NCI-H2227 (cell line): ENCODE measurements around the gene CADPS.

Experiments used
- DNase-seq: peaks from one replicate; lab custom pipeline; 2025; ENCODE audit not compliant: unreplicated experiment; lab: John Stamatoyannopoulos, UW

CADPS gene

GRCh38 chr3:62529230-62529629 lies 346.0 kb downstream of the CADPS start:
- DNase-seq = no peak

DNA sequence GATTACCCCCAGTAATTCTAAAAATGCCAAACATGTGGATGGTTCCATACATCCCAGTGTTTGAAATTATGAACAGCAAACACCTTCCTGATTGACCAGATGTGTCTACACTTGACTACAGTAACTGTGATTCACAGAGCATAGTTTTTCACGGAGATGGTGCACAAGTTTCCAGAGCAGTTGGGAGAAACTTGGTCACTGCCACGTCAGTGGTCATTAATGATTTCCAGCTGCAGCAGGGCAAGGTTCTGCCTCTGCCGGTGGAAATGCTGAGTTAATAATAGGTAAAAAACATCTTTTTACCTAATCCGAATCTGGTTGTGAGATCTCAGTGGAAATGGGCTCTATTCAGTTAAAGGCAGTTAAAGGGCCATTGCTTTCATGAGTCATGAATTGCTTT lies 347.7 kb downstream of the CADPS start:
- no peak for DNase-seq

DNA sequence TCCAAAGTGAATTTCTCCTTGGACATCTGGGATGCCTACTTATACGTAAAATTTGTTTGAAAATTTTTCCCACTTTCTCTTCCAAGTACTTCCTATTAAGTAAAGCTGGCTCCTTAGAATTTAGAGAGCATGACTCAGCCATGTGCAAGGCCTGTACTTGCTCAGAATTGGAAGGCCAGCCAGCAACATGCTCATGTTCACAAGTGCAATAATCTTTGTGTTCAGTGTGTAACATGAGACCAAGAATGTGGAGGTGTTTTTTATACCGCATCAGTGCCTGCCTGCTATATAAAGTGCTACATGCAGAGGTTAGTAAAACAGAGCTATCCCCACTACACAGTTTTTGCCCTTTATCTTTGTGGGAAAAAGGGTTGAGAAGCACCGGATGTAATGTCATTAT lies 349.9 kb downstream of the CADPS start:
- no peak for DNase-seq

- DNase-seq = no peak
Measured at GRCh38 chr3:62523672-62524071, 351.5 kb downstream of the CADPS start.

- DNase-seq = no peak
Measured at GRCh38 chr3:62521464-62522105, 353.6 kb downstream of the CADPS start.

DNA sequence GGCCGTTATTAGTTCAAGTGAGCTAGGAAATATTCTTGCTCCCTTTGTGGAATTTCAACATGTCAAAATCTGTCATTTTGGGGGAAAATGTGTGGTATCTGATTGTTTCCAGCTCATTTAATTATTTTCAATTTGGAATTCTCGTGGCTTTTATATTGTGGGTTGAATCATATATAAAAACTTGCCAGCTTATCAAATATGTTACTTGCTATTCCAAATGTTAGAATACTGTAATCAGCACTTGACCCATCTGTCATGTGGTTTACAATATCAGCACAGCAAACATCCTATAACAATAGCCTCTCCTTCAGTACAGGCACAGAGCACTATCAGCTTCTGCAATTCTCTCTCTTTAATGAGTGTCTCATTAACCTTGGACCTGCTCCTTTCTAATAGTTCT lies 371.7 kb downstream of the CADPS start:
- no peak for DNase-seq

- no peak for DNase-seq
Measured at GRCh38 chr3:62502315-62503300, 372.6 kb downstream of the CADPS start.

DNA sequence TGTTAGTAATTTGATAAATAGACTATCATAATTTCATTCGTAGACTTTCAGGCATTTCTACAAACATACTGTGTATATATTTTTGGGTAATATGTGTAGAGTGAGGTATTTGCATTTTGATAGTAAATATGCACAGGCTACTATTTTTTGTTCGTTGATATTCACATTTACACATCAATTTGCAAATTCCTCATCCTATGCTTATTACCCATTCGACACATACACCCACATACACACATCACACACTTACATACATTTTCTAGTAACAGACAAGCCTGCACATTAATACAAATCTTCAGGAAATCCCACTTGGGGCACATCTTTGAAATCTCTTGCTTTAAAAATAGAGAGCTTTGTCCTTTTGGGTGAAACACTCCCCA lies 373.9 kb downstream of the CADPS start:
- DNase-seq = no peak

DNA sequence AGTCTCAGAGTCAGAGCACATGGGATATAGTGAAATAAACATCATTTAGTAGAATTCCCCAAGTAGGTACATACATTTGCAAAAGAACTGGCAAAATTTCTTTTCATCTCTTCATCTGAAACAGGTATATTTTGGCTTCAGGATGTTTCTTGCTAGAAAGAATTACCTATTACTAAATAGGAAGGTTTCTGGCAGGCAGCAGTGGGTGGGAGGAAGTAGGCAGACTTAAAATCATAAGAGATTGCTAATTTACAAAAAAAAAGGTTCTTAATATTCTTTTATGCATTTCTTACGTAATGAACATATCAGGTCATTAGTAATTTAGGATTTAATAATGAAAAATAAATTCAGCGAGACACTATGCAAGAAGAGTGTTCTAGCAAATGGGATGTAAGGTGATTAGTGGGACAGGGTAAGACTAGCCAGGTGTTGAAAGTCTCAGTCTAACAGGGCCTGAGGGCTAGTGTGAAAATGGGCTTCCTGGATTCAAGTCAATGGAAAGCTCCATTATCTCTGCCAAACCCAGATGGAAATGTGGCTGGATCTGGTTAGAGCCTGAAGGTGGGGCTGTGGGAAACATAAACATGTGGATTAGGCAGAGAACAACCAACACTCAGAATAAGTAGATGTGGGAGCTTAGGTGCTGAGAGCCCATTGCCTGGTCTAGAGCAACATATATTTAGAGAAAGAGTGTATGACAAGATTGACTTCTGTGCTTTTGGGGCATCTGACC lies 374.5 kb downstream of the CADPS start:
- no peak for DNase-seq

DNA sequence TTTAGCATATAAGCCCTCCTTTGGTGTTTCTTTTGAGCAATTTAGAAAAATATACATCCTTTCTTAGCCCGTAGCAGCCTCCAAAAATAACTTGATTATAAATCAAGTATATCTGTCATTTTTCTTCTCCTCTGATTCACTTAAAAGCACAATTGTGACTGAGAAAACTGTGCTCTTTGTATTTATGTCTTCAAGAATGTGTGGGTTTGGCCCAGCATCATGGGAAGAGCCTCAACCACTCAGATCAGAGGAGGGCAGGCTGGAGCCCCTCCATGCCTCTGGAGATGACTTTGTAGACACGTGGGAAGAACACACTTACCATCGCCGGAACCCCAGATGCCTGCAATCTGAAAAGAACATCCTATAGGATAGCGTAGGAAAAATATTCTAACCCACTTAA lies 378.1 kb downstream of the CADPS start:
- no peak for DNase-seq

GRCh38 chr3:62496503-62496902 lies 378.7 kb downstream of the CADPS start:
- DNase-seq = no peak

DNA sequence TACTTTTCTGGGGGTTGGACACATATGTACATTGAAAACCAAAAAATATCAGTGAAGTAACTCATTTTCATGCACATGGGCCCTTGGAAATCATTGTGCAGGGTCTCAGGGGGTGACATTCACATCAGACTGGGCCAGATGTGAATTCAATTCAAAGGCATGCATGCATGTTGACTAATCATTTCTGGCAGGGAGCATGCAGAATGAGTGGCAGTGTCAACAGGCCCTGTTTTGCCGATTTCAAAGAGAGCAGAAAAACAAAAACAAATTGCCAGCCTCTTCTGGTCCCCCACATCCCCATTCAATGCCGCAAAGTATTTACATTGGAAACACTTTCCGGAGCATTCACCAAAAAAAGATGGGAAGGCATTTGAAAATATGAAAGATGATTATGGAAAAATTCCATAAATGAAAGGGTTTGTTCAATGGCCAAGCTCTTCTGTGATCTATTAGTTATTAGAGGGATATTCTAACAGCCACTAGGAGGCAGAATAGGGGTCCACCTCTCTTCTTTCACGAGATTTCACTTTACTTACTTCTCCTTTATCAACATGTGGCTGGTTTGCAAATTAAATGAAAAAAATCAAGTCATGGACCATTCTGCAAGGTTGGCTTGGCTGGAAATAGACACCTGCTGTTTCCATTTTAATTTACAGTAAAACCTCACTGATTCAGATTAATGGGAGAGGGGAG lies 382.0 kb downstream of the CADPS start:
- no peak for DNase-seq

GRCh38 chr3:62482961-62483360 lies 392.3 kb downstream of the CADPS start:
- no peak for DNase-seq

GRCh38 chr3:62481962-62482361 lies 393.3 kb downstream of the CADPS start:
- DNase-seq = no peak

DNA sequence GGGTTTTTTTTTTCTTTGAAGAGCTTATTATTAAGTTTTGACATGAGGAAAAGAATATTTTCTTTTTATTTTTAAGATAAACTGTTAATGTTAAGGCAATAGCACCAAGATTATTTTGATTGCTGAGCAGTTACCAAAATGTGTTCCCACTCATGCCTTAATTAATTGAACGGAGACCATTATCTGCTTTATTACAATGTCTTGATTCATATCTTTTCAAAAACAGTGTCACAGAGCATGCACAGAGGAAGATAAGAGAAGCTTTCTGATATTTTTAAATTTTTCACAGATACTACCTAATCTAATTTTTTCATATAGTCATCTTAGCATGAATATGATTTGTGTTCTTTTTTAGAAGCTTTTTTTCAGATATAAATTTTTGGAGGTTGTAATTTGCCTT lies 395.2 kb downstream of the CADPS start:
- no peak for DNase-seq

DNA sequence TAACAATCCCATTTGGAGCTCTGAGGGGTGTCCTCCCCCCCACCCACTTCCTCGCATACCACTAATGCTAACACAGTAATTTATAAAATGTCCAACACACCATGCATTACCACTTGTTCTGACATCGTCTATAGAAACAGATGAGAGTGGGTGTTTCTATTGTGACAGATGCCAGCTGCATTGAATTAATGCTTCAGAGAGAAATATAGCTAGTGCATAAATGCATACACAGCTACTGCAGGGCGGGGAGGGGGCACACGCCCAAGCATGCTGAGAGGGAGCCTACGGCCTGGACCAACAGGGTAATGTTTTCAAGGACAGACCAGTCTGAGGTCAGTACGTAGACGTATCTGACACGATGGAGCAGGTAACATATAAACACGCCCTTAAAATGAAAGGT lies 395.9 kb downstream of the CADPS start:
- DNase-seq = peak; percentile 45

- no peak for DNase-seq
Measured at GRCh38 chr3:62475306-62475705, 399.9 kb downstream of the CADPS start.

DNA sequence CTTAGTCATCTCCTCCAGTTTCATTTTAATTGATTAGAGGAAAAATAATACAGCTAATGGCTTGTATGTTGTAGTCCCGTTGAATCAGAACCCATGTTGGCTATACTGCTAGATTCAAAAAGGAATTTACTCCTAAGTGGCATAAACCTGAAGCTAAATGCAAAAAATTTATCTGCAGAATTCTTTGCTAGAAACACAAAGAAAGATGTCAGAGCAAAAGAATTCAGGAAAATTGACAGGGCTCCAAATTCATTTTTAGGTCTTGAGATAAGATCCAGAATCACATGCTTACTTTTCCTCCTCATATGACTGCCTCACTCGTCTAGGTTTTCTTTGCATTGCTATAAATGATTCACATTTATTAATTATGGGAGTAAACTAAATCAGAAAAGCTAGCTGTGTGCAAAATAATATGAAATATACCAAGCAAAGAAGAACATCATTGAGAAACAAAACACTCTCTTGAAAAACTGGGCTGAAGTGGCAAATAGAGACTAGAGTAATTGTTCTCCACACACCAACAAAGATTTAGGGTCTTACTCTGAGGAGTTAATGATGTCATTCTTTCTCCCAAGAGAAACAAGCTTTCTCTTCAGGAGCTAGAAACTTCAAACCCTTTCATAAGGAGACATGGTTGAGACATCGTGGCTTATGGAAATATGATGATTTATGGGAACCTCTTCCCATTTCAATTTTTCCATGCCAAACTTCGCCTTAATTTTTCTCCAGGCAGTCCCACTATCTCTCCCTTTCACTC lies 407.1 kb downstream of the CADPS start:
- no peak for DNase-seq

DNA sequence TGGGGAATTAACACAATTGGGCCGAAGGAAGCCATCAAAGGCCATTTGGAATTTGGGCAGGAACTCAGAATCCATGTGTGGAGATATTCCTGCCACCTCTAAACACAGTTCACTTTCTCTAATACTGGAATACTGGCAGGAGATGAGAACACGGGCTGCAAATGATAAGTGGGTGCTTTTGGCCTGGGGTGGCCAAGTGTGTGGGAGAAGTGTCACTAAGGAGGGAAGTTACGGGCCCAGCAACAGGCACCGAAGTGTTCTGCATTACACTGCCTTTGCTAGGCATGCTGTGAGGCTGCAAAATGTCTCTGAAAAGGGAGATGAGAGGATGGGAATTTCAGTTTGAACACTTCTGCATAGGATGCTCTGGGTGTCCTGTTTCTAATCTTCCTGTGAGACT lies 412.4 kb downstream of the CADPS start:
- no peak for DNase-seq

GRCh38 chr3:62462104-62462762 lies 413.0 kb downstream of the CADPS start:
- DNase-seq = no peak
